C4-2B (cell line): ENCODE data around the gene UBAP1L.

Source experiments
- H3K27ac ChIP-seq: fragments of 450-650 bp; 2 replicates; pipeline ENCODE4 v1.5.1; 2017
- CTCF ChIP-seq: fragments of 450-650 bp; conservative IDR thresholded peaks from 2 replicates; pipeline ENCODE4 v1.5.1; 2017; ENCODE audit warnings: mild to moderate bottlenecking
- ZFX ChIP-seq: fragments of 450-650 bp; IDR thresholded peaks from 2 replicates; pipeline ENCODE4 v1.6.1; 2017

Gene UBAP1L

GRCh38 chr15:65067317-65067644 lies 47.7 kb downstream of the UBAP1L start:
- TF ChIP-seq CTCF (no peak), ZFX (no peak)
- H3K27ac ChIP-seq = no peak overlapping the region

- TF ChIP-seq ZFX (no peak), CTCF (no peak)
- H3K27ac ChIP-seq = no peak overlapping the region
Measured at GRCh38 chr15:65066635-65067316, 48.2 kb downstream of the UBAP1L start.

- H3K27ac ChIP-seq = no peak overlapping the region
- TF ChIP-seq ZFX (no peak), CTCF (no peak)
Measured at GRCh38 chr15:65066001-65066634, 48.9 kb downstream of the UBAP1L start.

- no peak overlapping the region for H3K27ac ChIP-seq
- TF ChIP-seq CTCF (no peak), ZFX (no peak)
Measured at GRCh38 chr15:65062726-65063125, 52.3 kb downstream of the UBAP1L start.

GRCh38 chr15:65062061-65062460 lies 52.9 kb downstream of the UBAP1L start:
- no peak overlapping the region for H3K27ac ChIP-seq
- no peak for TF ChIP-seq CTCF
- no peak for TF ChIP-seq ZFX

- TF ChIP-seq CTCF (no peak), ZFX (no peak)
- H3K27ac ChIP-seq = no peak overlapping the region
Measured at GRCh38 chr15:65060641-65061397, 54.2 kb downstream of the UBAP1L start.

GRCh38 chr15:65059931-65060596 lies 54.9 kb downstream of the UBAP1L start:
- no peak overlapping the region for H3K27ac ChIP-seq
- TF ChIP-seq CTCF (no peak), ZFX (no peak)
